PC-3 (cell line): ENCODE results near the gene FUT8. TPM values are rescaled to one million over a fixed set of nuclear protein-coding genes. Genes with fewer than 3 reads are reported as not detected.
A peak's percentile ranks its signal among the peaks of the same experiment; 100 is the strongest.

Source experiments
- ATAC-seq: fragments of 200-7000 bp; cut with Tn5 transposase; 2 replicates; pipeline ENCODE4 v1.9.1; 2020; ENCODE audit warnings: mild to moderate bottlenecking, moderate library complexity
- BruUV-seq: library from RNA; stranded (reverse); fragments of 400-500 nt; replicated peaks from 2 replicates; lab custom pipeline; 2021; lab: Mats Ljungman, UMichigan
- CTCF ChIA-PET: fragments of 300-600 bp; sonication (Branson Sonifier 250); formaldehyde crosslinking; loops from one replicate; lab custom pipeline; 2022; ENCODE audit warnings: antibody characterized with exemption; lab: Charles Lee
- POLR2A ChIA-PET: fragments of 300-600 bp; sonication (Branson Sonifier 250); formaldehyde crosslinking; loops from one replicate; lab custom pipeline; 2022; ENCODE audit warnings: antibody characterized with exemption; ENCODE audit not compliant: unreplicated experiment; lab: Charles Lee
- DNase-seq: peaks from one replicate; pipeline ENCODE4 v3.0.0-alpha.2; 2015
- H2AFZ ChIP-seq: fragments of 300-600 bp; sonication (generic); 2 replicates; pipeline ENCODE4 v1.6.0; 2016; ENCODE audit warnings: antibody characterized with exemption, low read length
- H3F3A ChIP-seq: fragments of 300-600 bp; sonication (generic); one replicate; pipeline ENCODE4 v1.6.0; 2017; ENCODE audit warnings: antibody characterized with exemption, low read length, control low read depth, mild to moderate bottlenecking; ENCODE audit not compliant: unreplicated experiment
- H3K27ac ChIP-seq: fragments of 300-600 bp; sonication (generic); 2 replicates; pipeline ENCODE4 v1.5.1; 2016; ENCODE audit warnings: mild to moderate bottlenecking, low read length
- H3K27me3 ChIP-seq: fragments of 300-600 bp; sonication (generic); 2 replicates; pipeline ENCODE4 v1.6.1; 2016; ENCODE audit warnings: low read length, mixed read lengths
- H3K36me3 ChIP-seq: fragments of 300-600 bp; sonication (generic); 2 replicates; pipeline ENCODE4 v1.6.1; 2016; ENCODE audit warnings: low read depth, mixed run types, low read length, mixed read lengths
- H3K4me1 ChIP-seq: fragments of 300-600 bp; sonication (generic); 2 replicates; pipeline ENCODE4 v1.5.1; 2016; ENCODE audit warnings: low read length; ENCODE audit not compliant: insufficient read depth
- H3K4me2 ChIP-seq: fragments of 300-600 bp; sonication (generic); 2 replicates; pipeline ENCODE4 v1.6.0; 2016; ENCODE audit warnings: low read length
- H3K4me3 ChIP-seq: fragments of 300-600 bp; sonication (generic); 2 replicates; pipeline ENCODE4 v1.5.1; 2016; ENCODE audit warnings: mild to moderate bottlenecking, low read length, mixed read lengths
- H3K79me2 ChIP-seq: fragments of 300-600 bp; sonication (generic); 2 replicates; pipeline ENCODE4 v1.6.1; 2017; ENCODE audit warnings: low read length, mixed read lengths
- H3K9ac ChIP-seq: fragments of 300-600 bp; sonication (generic); 2 replicates; pipeline ENCODE4 v1.6.0; 2016; ENCODE audit warnings: mild to moderate bottlenecking, low read length
- H3K9me2 ChIP-seq: fragments of 300-600 bp; sonication (generic); replicated peaks from 2 replicates; pipeline ENCODE4 v1.6.1; 2016; ENCODE audit warnings: mixed run types, low read length, mixed read lengths
- H3K9me3 ChIP-seq: fragments of 300-600 bp; sonication (generic); 2 replicates; pipeline ENCODE4 v1.6.1; 2016; ENCODE audit warnings: low read length, mixed read lengths
- H4K20me1 ChIP-seq: fragments of 300-600 bp; sonication (generic); 2 replicates; pipeline ENCODE4 v1.6.1; 2016; ENCODE audit warnings: low read length, mixed read lengths
- EZH2 ChIP-seq: fragments of 300-600 bp; sonication (generic); IDR thresholded peaks from one replicate; pipeline ENCODE4 v1.6.1; 2017; ENCODE audit warnings: antibody characterized with exemption, mild to moderate bottlenecking, low read length; ENCODE audit not compliant: unreplicated experiment
- EZH2phosphoT487 ChIP-seq: fragments of 300-600 bp; sonication (generic); IDR thresholded peaks from 2 replicates; pipeline ENCODE4 v1.6.1; 2018; ENCODE audit warnings: mild to moderate bottlenecking, antibody characterized with exemption, low read length, borderline replicate concordance
- intact Hi-C: fragments of 100-400 bp; cut with micrococcal nuclease; formaldehyde crosslinking; loops from 2 replicates; pipeline ENCODE4 v1.9.0; 2023
- total RNA-seq: library from RNA; depleted of rRNA; stranded (reverse); fragments of >200 nt; gene quantifications from 2 replicates; pipeline ENCODE4 v1.2.3, GENCODE V29; 2014
- TF ChIP-seq, protein P1 (sequence below): fragments of 300-600 bp; sonication (generic); conservative IDR thresholded peaks from 2 replicates; pipeline ENCODE4 v1.5.1; 2017; ENCODE audit warnings: antibody characterized with exemption, low read depth, mild to moderate bottlenecking, low read length

FUT8 gene
- total RNA-seq, 1 experiment from 2014 or later = 132 TPM

DNA sequence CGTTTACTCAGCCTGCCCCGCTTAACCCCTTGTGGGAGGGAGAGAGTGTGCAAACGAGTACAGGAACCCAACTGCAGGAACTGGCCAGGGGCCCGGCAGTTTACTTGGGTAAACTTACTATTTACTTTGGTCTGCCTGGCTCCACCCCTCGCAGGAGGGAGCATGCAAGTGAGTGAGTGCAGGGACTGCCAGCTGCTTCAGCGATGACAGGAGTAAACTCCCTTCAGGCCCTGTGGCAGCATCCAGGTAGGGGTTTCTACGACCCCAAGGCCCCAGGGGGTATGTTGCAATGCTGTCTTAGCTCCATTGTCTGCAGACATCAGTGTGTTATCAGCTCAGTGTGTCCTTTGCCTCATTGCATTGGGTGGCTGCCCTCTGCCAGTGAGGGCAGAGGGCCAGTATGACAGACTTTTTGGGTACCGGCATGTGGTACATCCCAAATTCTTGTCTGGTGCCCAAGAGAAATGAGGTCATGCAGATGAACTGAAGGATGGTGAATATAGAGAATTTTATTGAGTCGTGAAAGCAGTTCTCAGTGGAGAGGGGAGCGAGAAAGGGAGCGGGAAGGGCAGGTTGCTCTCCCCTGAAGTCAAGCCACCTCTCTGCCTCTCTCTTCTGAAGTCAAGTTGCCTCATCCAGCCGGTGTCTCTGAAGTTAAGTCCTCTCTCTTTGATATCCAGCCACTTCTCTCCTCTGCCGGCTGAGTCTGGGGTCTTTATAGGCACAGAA is 181.8 kb downstream of the FUT8 start:
- CTCF ChIA-PET = interaction anchor here (0.5 kb wide), 1 partner anchor 170 kb away, joined by 3 read pairs; no protein-coding TSS in a partner anchor
- Histone ChIP-seq H3K9me3 (no peaks in the 10 kb centered on the region), H3K4me3 (peak overlapping the region; percentile 7; the same call in 1 of the 2 replicates), H3K9ac (no peak overlapping the region), H3K4me2 (peak overlapping the region; percentile 67), H3K36me3 (0 out of 2 replicates have a peak, but pooled peaks cover 4% of the 10 kb centered on the region), H3K27ac (peak overlapping the region; percentile 37), H3K79me2 (peaks cover 74% of the 10 kb centered on the region), H4K20me1 (peaks cover 9% of the 10 kb centered on the region), H3K9me2 (no peaks in the 10 kb centered on the region), H3F3A (peaks cover 3% of the 10 kb centered on the region), H3K4me1 (peaks cover 22% of the 10 kb centered on the region), H3K27me3 (no peaks in the 10 kb centered on the region), H2AFZ (no peak overlapping the region)
- ATAC-seq = peak; percentile 95
- intact Hi-C loops = loop anchor here (5.0 kb wide), 1 partner anchor 42 kb away; no protein-coding TSS in a partner anchor
- no TSS peak for BruUV-seq
- POLR2A ChIA-PET = interaction anchor here (0.6 kb wide), 1 partner anchor 129 kb away, joined by 4 read pairs; no protein-coding TSS in a partner anchor
- peak; percentile 76 for DNase-seq
- no peak for TF ChIP-seq EZH2phosphoT487

DNA sequence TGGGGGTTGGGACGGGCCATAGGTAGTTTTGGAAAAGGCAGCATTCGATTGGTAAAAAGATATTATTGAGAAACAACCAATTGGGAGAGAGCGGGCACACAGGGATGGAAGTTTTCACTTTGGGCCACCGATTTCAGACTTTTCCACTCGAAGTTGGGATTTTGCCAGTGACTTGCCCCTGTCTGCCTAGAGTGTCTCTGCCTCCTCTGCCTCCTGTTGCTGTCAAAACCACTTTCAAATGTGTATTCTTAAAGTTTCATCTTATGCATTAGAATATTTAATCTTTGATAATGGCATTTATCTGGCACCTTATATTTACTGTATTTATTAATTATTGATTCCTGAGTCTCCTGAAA is 182.3 kb downstream of the FUT8 start:
- H3F3A ChIP-seq = peaks cover 7% of the 10 kb centered on the region
- H2AFZ ChIP-seq = no peak overlapping the region
- 0 out of 2 replicates have a peak, but pooled peaks cover 4% of the 10 kb centered on the region for H3K36me3 ChIP-seq
- no peak overlapping the region for H3K4me3 ChIP-seq
- H3K9me3 ChIP-seq = no peaks in the 10 kb centered on the region
- peaks cover 9% of the 10 kb centered on the region for H4K20me1 ChIP-seq
- ATAC-seq (no peak), DNase-seq (no peak)
- H3K27me3 ChIP-seq = no peaks in the 10 kb centered on the region
- H3K4me2 ChIP-seq = peak overlapping the region; percentile 67
- intact Hi-C loops = loop anchor here (5.0 kb wide), 1 partner anchor 43 kb away; no protein-coding TSS in a partner anchor
- no peak overlapping the region for H3K9ac ChIP-seq
- H3K79me2 ChIP-seq = peaks cover 77% of the 10 kb centered on the region
- peaks cover 27% of the 10 kb centered on the region for H3K4me1 ChIP-seq
- BruUV-seq = no TSS peak
- no peaks in the 10 kb centered on the region for H3K9me2 ChIP-seq
- H3K27ac ChIP-seq = peak overlapping the region; percentile 37; the same call in 1 of the 2 replicates
- no peak for TF ChIP-seq EZH2phosphoT487
- TF ChIP-seq, protein P1, sequence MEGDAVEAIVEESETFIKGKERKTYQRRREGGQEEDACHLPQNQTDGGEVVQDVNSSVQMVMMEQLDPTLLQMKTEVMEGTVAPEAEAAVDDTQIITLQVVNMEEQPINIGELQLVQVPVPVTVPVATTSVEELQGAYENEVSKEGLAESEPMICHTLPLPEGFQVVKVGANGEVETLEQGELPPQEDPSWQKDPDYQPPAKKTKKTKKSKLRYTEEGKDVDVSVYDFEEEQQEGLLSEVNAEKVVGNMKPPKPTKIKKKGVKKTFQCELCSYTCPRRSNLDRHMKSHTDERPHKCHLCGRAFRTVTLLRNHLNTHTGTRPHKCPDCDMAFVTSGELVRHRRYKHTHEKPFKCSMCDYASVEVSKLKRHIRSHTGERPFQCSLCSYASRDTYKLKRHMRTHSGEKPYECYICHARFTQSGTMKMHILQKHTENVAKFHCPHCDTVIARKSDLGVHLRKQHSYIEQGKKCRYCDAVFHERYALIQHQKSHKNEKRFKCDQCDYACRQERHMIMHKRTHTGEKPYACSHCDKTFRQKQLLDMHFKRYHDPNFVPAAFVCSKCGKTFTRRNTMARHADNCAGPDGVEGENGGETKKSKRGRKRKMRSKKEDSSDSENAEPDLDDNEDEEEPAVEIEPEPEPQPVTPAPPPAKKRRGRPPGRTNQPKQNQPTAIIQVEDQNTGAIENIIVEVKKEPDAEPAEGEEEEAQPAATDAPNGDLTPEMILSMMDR = no peak
- no peak for TF ChIP-seq EZH2
- CTCF ChIA-PET = no interaction called here
- POLR2A ChIA-PET = no interaction called here

GRCh38 chr14:65599375-65599774 is 186.8 kb downstream of the FUT8 start:
- no peak overlapping the region for H2AFZ ChIP-seq
- TF ChIP-seq, protein P1 = no peak
- no peak for TF ChIP-seq EZH2phosphoT487
- no peak for TF ChIP-seq EZH2
- peak overlapping the region; percentile 38 for H3K4me2 ChIP-seq
- H3K79me2 ChIP-seq = peaks cover 81% of the 10 kb centered on the region
- peaks cover 7% of the 10 kb centered on the region for H4K20me1 ChIP-seq
- no peaks in the 10 kb centered on the region for H3K36me3 ChIP-seq
- peak; percentile 87 for ATAC-seq
- H3K4me3 ChIP-seq = no peak overlapping the region
- POLR2A ChIA-PET = interaction anchor here (0.6 kb wide), 2 partner anchors 245 to 497 kb away, joined by 3 to 4 read pairs; no protein-coding TSS in a partner anchor
- DNase-seq = peak; percentile 47
- H3K9ac ChIP-seq = peak overlapping the region; percentile 5; the same call in 1 of the 2 replicates
- intact Hi-C loops = loop anchor here (2.0 kb wide), 1 partner anchor 175 kb away; no protein-coding TSS in a partner anchor
- peaks cover 25% of the 10 kb centered on the region for H3K4me1 ChIP-seq
- no peaks in the 10 kb centered on the region for H3K9me2 ChIP-seq
- no TSS peak for BruUV-seq
- peaks cover 7% of the 10 kb centered on the region for H3F3A ChIP-seq
- H3K9me3 ChIP-seq = no peaks in the 10 kb centered on the region
- CTCF ChIA-PET = interaction anchor here (0.6 to 1.3 kb wide), 4 partner anchors 9 to 225 kb away, joined by 3 to 6 read pairs (median 4); no protein-coding TSS in a partner anchor
- H3K27me3 ChIP-seq = no peaks in the 10 kb centered on the region
- H3K27ac ChIP-seq = peak overlapping the region; percentile 78
